Brain microvascular endothelial cell (primary cell): Measurements from ENCODE around the gene GALNS.

Experiments
- DNase-seq: peaks from one replicate; pipeline ENCODE4 v3.0.0-alpha.2; 2020
- H3K27ac ChIP-seq: fragments of 250-450 bp; sonication (Bioruptor Pico); 2 replicates; pipeline ENCODE4 v1.5.1; 2020; ENCODE audit warnings: mild to moderate bottlenecking, moderate library complexity
- H3K27me3 ChIP-seq: fragments of 250-450 bp; sonication (Bioruptor Pico); replicated peaks from 2 replicates; pipeline ENCODE4 v1.5.1; 2020; ENCODE audit warnings: mild to moderate bottlenecking
- H3K36me3 ChIP-seq: fragments of 250-450 bp; sonication (Bioruptor Pico); replicated peaks from 2 replicates; pipeline ENCODE4 v1.5.1; 2020; ENCODE audit warnings: mild to moderate bottlenecking
- H3K4me3 ChIP-seq: 2 replicates; pipeline ENCODE4 v1.5.1; 2011; ENCODE audit warnings: low read depth, mild to moderate bottlenecking, control low read depth, low read length, moderate library complexity
- in situ Hi-C: cut with HindIII; loops from 2 replicates; pipeline ENCODE4 v1.10.0; 2017; ENCODE audit warnings: low sequenced_read_pairs, low pct_ligation_motif_present
- TF ChIP-seq, protein P1 (sequence below): IDR thresholded peaks from 2 replicates; pipeline ENCODE4 v1.5.1; 2011; ENCODE audit warnings: low read depth, mild to moderate bottlenecking, moderate library complexity, low read length, control low read depth, inconsistent platforms; ENCODE audit errors: missing control alignments

GALNS gene

DNA sequence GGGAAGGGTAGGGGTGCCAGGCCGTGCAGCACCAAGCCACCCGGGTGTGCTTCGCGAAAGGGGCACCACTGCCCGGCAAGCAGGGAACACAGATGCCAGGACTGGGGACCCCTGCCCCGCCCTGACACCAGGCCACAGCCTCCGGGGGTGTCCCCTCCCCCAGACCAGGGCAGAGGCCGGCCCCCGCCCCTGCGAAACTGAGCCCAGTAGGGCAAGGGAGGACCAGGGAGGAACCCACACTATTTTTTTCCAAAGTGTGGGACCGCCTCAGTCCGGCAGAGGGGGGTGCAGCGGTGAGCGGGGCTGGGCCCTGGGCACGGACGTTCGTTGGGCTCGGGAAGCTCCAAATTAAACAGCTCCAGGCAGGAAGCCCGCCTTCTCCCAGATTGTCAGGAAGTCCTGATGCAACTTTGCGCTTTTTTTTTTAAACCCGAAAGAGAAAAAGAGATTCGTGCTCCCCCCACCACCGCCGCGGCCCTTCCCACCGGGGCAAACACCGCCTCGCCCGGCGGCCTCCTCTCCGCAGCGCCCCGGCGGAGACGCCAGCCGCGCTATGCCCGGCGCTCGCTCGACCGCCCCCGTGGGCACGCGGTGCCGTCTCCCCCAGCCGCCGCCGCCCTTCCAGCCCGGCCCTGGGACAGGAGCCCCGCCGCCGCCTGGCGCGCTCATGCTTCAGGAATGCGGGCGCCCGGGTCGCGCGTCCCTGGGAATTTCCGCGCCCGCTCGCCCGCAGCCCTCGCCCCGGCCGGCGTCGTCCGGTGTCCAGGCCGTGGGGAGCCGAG, 72.5 kb downstream of the GALNS start:
- Histone ChIP-seq H3K27me3 (no peaks in the 10 kb centered on the region), H3K27ac (peak overlapping the region; percentile 95), H3K4me3 (peak overlapping the region; percentile 65), H3K36me3 (no peaks in the 10 kb centered on the region)
- DNase-seq, result peak; percentile 45
- TF ChIP-seq, protein P1, sequence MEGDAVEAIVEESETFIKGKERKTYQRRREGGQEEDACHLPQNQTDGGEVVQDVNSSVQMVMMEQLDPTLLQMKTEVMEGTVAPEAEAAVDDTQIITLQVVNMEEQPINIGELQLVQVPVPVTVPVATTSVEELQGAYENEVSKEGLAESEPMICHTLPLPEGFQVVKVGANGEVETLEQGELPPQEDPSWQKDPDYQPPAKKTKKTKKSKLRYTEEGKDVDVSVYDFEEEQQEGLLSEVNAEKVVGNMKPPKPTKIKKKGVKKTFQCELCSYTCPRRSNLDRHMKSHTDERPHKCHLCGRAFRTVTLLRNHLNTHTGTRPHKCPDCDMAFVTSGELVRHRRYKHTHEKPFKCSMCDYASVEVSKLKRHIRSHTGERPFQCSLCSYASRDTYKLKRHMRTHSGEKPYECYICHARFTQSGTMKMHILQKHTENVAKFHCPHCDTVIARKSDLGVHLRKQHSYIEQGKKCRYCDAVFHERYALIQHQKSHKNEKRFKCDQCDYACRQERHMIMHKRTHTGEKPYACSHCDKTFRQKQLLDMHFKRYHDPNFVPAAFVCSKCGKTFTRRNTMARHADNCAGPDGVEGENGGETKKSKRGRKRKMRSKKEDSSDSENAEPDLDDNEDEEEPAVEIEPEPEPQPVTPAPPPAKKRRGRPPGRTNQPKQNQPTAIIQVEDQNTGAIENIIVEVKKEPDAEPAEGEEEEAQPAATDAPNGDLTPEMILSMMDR, result peak; percentile 76
- in situ Hi-C loops, result loop anchor here (10.0 kb wide), 1 partner anchor 99 kb away; the partner anchor contains the start of gene SNAI3

DNA sequence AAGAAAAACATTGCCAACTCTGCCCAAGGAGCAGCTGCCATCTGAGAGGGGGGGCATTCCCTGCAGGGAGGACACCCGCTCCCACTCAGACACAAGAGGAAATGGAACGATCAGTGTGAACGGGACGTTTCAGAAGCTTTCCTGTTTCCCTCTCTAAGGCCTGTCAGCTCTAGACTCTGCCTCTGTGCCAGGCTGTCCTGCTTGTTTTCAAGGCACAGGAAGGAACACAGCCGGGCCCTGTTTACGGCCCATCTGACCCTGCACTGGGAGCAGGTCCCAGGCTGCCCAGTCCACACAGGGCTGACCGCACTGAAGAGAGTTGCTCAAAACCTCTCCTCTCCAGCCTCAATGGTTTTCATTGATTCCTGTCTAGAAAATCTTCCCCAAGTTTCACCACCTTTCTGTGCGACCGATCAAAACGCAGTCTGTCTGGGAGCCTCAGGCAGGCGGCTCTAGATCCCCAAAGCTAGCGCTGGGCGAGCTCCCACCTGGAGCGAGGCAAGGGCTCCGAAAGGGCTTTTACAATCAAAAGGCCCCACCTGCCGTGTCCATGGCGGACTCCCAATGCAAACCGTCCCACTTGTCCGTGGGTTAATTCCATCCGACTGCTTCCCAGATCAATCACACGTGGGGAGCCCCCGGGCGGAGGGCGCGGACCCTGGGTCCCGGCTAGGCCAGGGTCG, 73.2 kb downstream of the GALNS start:
- DNase-seq, result no peak
- TF ChIP-seq, protein P1, result no peak
- Histone ChIP-seq H3K27me3 (no peaks in the 10 kb centered on the region), H3K27ac (peak overlapping the region; percentile 95), H3K36me3 (no peaks in the 10 kb centered on the region), H3K4me3 (peak overlapping the region; percentile 65)
- in situ Hi-C loops, result loop anchor here (10.0 kb wide), 1 partner anchor 99 kb away; the partner anchor contains the start of gene SNAI3

DNA sequence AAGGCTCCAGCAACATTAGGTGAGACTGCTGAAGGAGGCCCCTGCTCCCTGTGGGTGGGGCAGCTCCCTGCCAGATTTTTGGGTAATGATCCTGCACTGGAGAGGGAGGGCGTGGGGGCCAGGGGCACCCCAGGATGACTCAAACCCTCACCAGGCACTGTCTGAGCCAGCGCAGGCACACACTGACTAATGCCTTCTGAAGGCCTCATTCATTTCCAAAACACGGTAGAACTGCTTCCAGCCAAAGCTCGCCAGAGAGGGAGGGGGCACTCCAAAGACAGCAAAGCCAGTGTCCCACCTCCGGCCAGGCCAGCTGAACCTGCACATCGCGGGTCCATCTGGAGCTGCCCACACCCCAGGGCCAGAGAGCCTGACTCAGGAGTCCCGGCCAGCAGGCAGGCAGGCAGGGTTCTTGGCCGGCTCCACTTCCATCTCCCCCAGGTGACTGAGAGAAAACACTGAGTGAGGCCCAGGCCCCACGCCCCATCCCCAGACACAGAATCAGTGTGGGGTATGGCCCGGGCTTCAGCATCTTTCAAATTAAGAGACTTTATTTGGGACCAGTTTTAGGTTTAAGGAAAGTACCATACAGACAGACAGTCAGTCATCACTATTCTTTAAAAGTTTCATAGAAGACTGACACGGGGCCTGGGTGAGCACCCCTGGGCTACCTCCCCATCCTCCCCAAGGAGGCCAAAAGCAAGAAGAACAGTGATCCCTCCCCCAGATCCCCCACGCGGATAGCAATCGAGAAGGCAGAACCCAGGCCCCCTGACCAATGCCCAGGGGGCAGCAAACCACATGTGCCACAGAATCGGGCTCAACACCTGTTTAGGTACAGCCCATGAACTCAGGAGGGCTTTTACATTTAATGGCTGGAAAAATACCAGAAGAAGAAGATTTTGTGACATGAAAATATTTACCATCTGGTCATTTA, 74.0 kb downstream of the GALNS start:
- Histone ChIP-seq H3K27ac (peak overlapping the region; percentile 95), H3K36me3 (no peaks in the 10 kb centered on the region), H3K4me3 (peak overlapping the region; percentile 65), H3K27me3 (no peaks in the 10 kb centered on the region)
- TF ChIP-seq, protein P1, result no peak
- DNase-seq, result peak; percentile 47
- in situ Hi-C loops, result loop anchor here (10.0 kb wide), 1 partner anchor 98 kb away; the partner anchor contains the start of gene SNAI3

GRCh38 chr16:88781140-88782077, 75.3 kb downstream of the GALNS start:
- in situ Hi-C loops, result loop anchor here (10.0 kb wide), 1 partner anchor 97 kb away; the partner anchor contains the start of gene SNAI3
- H3K27ac ChIP-seq, result no peak overlapping the region
- no peak for DNase-seq

More at GRCh38 chr16:88781140-88782077, 75.3 kb downstream of the GALNS start:
- Histone ChIP-seq H3K36me3 (no peaks in the 10 kb centered on the region), H3K4me3 (no peak overlapping the region), H3K27me3 (no peaks in the 10 kb centered on the region)
- TF ChIP-seq, protein P1, result no peak
